ENCODE data around the gene GIPC2.

DNA sequence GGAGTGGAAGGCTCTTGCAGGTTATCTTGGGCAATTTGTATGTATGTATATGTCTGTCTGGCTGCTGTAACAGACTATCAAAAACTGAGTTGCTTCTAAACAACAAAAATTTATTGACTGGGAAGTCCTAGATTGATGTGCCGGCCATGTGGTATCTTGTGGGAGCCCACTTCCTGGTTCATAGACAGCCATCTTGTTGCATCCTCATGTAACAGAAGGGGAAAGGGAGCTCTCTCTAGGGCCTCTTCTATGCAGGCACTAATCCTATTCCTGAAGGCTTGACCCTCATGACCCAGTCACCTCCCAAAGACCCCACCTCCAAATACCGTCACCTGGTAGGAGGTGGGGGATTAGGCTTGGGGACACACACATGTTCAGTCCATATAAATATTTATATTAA lies 9.2 kb downstream of the GIPC2 start:
- TF ChIP-seq, protein P1, sequence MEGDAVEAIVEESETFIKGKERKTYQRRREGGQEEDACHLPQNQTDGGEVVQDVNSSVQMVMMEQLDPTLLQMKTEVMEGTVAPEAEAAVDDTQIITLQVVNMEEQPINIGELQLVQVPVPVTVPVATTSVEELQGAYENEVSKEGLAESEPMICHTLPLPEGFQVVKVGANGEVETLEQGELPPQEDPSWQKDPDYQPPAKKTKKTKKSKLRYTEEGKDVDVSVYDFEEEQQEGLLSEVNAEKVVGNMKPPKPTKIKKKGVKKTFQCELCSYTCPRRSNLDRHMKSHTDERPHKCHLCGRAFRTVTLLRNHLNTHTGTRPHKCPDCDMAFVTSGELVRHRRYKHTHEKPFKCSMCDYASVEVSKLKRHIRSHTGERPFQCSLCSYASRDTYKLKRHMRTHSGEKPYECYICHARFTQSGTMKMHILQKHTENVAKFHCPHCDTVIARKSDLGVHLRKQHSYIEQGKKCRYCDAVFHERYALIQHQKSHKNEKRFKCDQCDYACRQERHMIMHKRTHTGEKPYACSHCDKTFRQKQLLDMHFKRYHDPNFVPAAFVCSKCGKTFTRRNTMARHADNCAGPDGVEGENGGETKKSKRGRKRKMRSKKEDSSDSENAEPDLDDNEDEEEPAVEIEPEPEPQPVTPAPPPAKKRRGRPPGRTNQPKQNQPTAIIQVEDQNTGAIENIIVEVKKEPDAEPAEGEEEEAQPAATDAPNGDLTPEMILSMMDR (IDR thresholded peaks at IDR 0.05), result no peak
- TF ChIP-seq POLR2A (IDR thresholded peaks at IDR 0.05) (no peak), POLR2AphosphoS5 (IDR thresholded peaks at IDR 0.05) (no peak)
